Adipose tissue (tissue), 3 donors: Measurements from ENCODE around the gene IVNS1ABP. TPM values are rescaled to one million over a fixed set of nuclear protein-coding genes. Genes with fewer than 3 reads are reported as not detected.
"Not testable (repeated sequence)": the region's sequence is repeated elsewhere in the genome, so short reads cannot be mapped to it uniquely, and the experiment has no call there.

Experiments
- H3K27ac ChIP-seq: one replicate; pipeline ENCODE4 v1.5.1; 2013; ENCODE audit warnings: low read depth, low read length
- WGBS, 3 donors: extraction: QIAGEN DNeasy Blood & Tissue Kit; methylation state at CpG; one replicate each; pipeline ENCODE4 v1.1.7; 2013; 5-methylcytosine and 5-hydroxymethylcytosine counted together
- polyA plus RNA-seq, 3 donors: library from polyadenylated mRNA; stranded (reverse); fragments of 200-250 nt; gene quantifications; one replicate each; pipeline ENCODE4 v1.2.3, GENCODE V29; 2013
- donor health status: healthy with polysubstance abuse.
- donor health status: Bipolar disorder and iron deficiency.
- donor health status: healthy.

Gene IVNS1ABP
- 10 to 100 TPM; 24.3 to 41.6 (median 38.5) TPM for polyA plus RNA-seq

GRCh38 chr1:185317034-185317885, at the start of gene IVNS1ABP:
IVNS1ABP (minus strand) TSS chr1:185317243; CDS start chr1:185309493, 7,750 bp downstream.
- H3K27ac ChIP-seq = peak within 1 kb of the TSS; percentile 91
- 1% methylated on average over 59 to 80 of the region's 80 CpGs for WGBS, 3 donors

- H3K27ac ChIP-seq = no peak overlapping the region
- WGBS, 3 donors = 78 to 91% (median 83%) methylated on average over 3 of the region's 3 CpGs
Observed at GRCh38 chr1:185365951-185366350, 48.9 kb upstream of the IVNS1ABP start.

GRCh38 chr1:185364528-185364927, 47.5 kb upstream of the IVNS1ABP start:
- WGBS, 3 donors = 81 to 86% (median 85%) methylated on average over 3 of the region's 3 CpGs
- not testable (repeated sequence) for H3K27ac ChIP-seq

GRCh38 chr1:185363205-185363604, 46.2 kb upstream of the IVNS1ABP start:
- no peak overlapping the region for H3K27ac ChIP-seq

GRCh38 chr1:185360714-185361113, 43.7 kb upstream of the IVNS1ABP start:
- 97 to 100% (median 99%) methylated on average over 1 of the region's 1 CpG for WGBS, 3 donors
- no peak overlapping the region for H3K27ac ChIP-seq

GRCh38 chr1:185358957-185359356, 41.9 kb upstream of the IVNS1ABP start:
- WGBS, 3 donors = 90 to 98% (median 91%) methylated on average over 3 of the region's 3 CpGs
- H3K27ac ChIP-seq = no peak overlapping the region

- H3K27ac ChIP-seq = no peak overlapping the region
- WGBS, 3 donors = 86% methylated on average over 2 of the region's 2 CpGs
Observed at GRCh38 chr1:185355947-185356346, 38.9 kb upstream of the IVNS1ABP start.

GRCh38 chr1:185353124-185353523, 36.1 kb upstream of the IVNS1ABP start:
- 70 to 82% (median 82%) methylated on average over 4 of the region's 4 CpGs for WGBS, 3 donors
- H3K27ac ChIP-seq = no peak overlapping the region

- 72 to 89% (median 78%) methylated on average over 2 of the region's 2 CpGs for WGBS, 3 donors
- H3K27ac ChIP-seq = no peak overlapping the region
Observed at GRCh38 chr1:185351734-185352466, 34.9 kb upstream of the IVNS1ABP start.

- H3K27ac ChIP-seq = no peak overlapping the region
- WGBS, 3 donors = 59 to 86% (median 66%) methylated on average over 2 of the region's 2 CpGs
Observed at GRCh38 chr1:185350027-185350442, 33.0 kb upstream of the IVNS1ABP start.

- 80 to 86% (median 80%) methylated on average over 2 of the region's 2 CpGs for whole genome bisulfite sequencing, 3 donors
- no peak overlapping the region for H3K27ac ChIP-seq
Observed at GRCh38 chr1:185349556-185349955, 32.5 kb upstream of the IVNS1ABP start.

- WGBS, 3 donors = 52 to 92% (median 91%) methylated on average over 1 of the region's 1 CpG
- H3K27ac ChIP-seq = no peak overlapping the region
Observed at GRCh38 chr1:185348985-185349384, 31.9 kb upstream of the IVNS1ABP start.

- H3K27ac ChIP-seq = no peak overlapping the region
- 65 to 100% (median 96%) methylated on average over 1 of the region's 1 CpG for WGBS, 3 donors
Observed at GRCh38 chr1:185348296-185348695, 31.3 kb upstream of the IVNS1ABP start.

GRCh38 chr1:185345913-185346720, 29.1 kb upstream of the IVNS1ABP start:
- no peak overlapping the region for H3K27ac ChIP-seq
- 48 to 72% (median 58%) methylated on average over 4 of the region's 4 CpGs for WGBS, 3 donors

- no peak overlapping the region for H3K27ac ChIP-seq
- 68 to 85% (median 84%) methylated on average over 5 of the region's 5 CpGs for WGBS, 3 donors
Observed at GRCh38 chr1:185343306-185343705, 26.3 kb upstream of the IVNS1ABP start.

GRCh38 chr1:185342672-185343259, 25.7 kb upstream of the IVNS1ABP start:
- no peak overlapping the region for H3K27ac ChIP-seq
- WGBS, 3 donors = 53 to 93% (median 84%) methylated on average over 3 of the region's 3 CpGs

- 77 to 91% (median 85%) methylated on average over 2 of the region's 2 CpGs for whole genome bisulfite sequencing, 3 donors
- H3K27ac ChIP-seq = no peak overlapping the region
Observed at GRCh38 chr1:185342017-185342416, 25.0 kb upstream of the IVNS1ABP start.

- H3K27ac ChIP-seq = no peak overlapping the region
Observed at GRCh38 chr1:185341196-185341781, 24.2 kb upstream of the IVNS1ABP start.
